Measurements from ENCODE around the gene TCN2.

GRCh38 chr22:30646518-30647160 lies 39.7 kb downstream of the TCN2 start:
- TF ChIP-seq CEBPB (IDR thresholded peaks at IDR 0.05; ENCODE audit: low read depth, low read length) (no peak), RAD21 (IDR thresholded peaks at IDR 0.05; ENCODE audit: low read length) (no peak), POLR2A (IDR thresholded peaks at IDR 0.05; ENCODE audit: low read depth, low read length) (no peak), CTCF (conservative IDR thresholded peaks at IDR 0.05; ENCODE audit: low read depth, low read length) (no peak), SMC3 (IDR thresholded peaks at IDR 0.05; ENCODE audit: low read depth, low read length) (no peak), MAFK (IDR thresholded peaks at IDR 0.05; ENCODE audit: low read depth, low read length) (no peak), FOS (IDR thresholded peaks at IDR 0.05; ENCODE audit: low read depth, low read length) (no peak), BHLHE40 (IDR thresholded peaks at IDR 0.05; ENCODE audit: low read depth, low read length) (no peak), RCOR1 (IDR thresholded peaks at IDR 0.05; ENCODE audit: insufficient replicate concordance, low read length) (no peak), MAZ (IDR thresholded peaks at IDR 0.05; ENCODE audit: borderline replicate concordance, low read depth, low read length) (no peak), MXI1 (IDR thresholded peaks at IDR 0.05; ENCODE audit: borderline replicate concordance, low read depth, low read length) (no peak)
- TF ChIP-seq, protein P1, sequence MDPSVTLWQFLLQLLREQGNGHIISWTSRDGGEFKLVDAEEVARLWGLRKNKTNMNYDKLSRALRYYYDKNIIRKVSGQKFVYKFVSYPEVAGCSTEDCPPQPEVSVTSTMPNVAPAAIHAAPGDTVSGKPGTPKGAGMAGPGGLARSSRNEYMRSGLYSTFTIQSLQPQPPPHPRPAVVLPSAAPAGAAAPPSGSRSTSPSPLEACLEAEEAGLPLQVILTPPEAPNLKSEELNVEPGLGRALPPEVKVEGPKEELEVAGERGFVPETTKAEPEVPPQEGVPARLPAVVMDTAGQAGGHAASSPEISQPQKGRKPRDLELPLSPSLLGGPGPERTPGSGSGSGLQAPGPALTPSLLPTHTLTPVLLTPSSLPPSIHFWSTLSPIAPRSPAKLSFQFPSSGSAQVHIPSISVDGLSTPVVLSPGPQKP (IDR thresholded peaks at IDR 0.05; ENCODE audit: borderline replicate concordance, low read depth, low read length) = no peak
- TF ChIP-seq, protein P2, sequence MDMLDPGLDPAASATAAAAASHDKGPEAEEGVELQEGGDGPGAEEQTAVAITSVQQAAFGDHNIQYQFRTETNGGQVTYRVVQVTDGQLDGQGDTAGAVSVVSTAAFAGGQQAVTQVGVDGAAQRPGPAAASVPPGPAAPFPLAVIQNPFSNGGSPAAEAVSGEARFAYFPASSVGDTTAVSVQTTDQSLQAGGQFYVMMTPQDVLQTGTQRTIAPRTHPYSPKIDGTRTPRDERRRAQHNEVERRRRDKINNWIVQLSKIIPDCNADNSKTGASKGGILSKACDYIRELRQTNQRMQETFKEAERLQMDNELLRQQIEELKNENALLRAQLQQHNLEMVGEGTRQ (IDR thresholded peaks at IDR 0.05; ENCODE audit: low read depth, low read length) = no peak
